ENCODE measurements around the gene BCL7B. TPM values are rescaled to one million over a fixed set of nuclear protein-coding genes. Genes with fewer than 3 reads are reported as not detected.

The BCL7B gene
- total and polyA plus RNA-seq, 2 of the 13 experiments (the other 11 are each of a cell fraction or from before 2014, with no cell fraction given): 24.3 to 38.2 TPM

DNA sequence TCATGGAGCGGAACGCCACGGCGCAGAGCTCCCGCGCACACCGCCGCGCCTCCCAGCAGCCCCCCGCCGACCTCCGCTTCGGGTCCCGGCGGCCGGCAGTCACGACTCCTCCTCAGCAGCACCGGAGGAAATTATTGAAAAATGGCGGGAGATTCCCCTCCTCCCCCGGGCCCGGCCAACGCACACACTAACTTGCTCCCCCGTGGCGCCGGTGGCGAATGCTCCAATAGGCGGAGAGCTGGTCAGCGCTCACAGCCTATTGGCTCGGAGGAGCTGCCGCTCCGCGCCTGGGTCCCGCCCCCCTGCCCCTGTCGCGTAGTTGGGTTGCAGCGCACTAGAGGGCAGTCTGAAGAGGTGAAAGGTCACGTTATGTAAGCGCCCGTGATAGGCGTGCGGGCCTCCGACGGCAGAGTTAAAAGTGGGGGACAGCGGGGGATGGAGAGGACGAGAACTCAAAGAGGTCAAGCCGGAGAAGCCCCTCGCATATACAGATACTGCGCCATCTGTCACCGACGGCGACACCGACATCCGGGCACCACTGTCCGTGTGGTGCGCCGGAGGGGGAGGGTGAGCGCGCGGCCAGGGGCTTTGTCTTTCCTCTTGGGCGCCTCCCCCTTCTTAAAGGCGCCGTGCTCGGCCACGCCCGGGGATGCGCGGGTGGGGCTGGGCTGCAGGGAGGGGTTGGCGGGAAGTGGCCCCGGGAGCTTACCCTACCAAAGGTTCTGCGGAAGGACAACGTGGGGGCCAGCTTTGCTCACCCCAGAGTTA lies 35.2 kb downstream of the BCL7B start, which contains the start of gene BAZ1B (continued):
- 0 out of 2 replicates have a peak, but pooled peaks have one; percentile 36 for TF ChIP-seq MLXIP (CRISPR knock-in tag; IDR thresholded peaks at IDR 0.05; ENCODE audit: borderline replicate concordance)
- peak; percentile 21 for TF ChIP-seq TGIF2 (CRISPR knock-in tag; IDR thresholded peaks at IDR 0.05)
- TF ChIP-seq ZBED4 (CRISPR knock-in tag; IDR thresholded peaks at IDR 0.05; ENCODE audit: borderline replicate concordance): peak; percentile 15; the same call in 1 of the 2 replicates
- no peak for TF ChIP-seq ZNF264 (CRISPR knock-in tag; IDR thresholded peaks at IDR 0.05)
- peak; percentile 75; the same call in 1 of the 2 replicates for TF ChIP-seq ZNF547 (CRISPR knock-in tag; IDR thresholded peaks at IDR 0.05)
- TF ChIP-seq NFE2L2 (IDR thresholded peaks at IDR 0.05; ENCODE audit: low read length): no peak
- no peak for TF ChIP-seq CBX1 (IDR thresholded peaks at IDR 0.05; ENCODE audit: low read depth)
- TF ChIP-seq GLI4 (CRISPR knock-in tag; IDR thresholded peaks at IDR 0.05; ENCODE audit: borderline replicate concordance): peak; percentile 83; the same call in 1 of the 2 replicates
- TF ChIP-seq, protein P1, sequence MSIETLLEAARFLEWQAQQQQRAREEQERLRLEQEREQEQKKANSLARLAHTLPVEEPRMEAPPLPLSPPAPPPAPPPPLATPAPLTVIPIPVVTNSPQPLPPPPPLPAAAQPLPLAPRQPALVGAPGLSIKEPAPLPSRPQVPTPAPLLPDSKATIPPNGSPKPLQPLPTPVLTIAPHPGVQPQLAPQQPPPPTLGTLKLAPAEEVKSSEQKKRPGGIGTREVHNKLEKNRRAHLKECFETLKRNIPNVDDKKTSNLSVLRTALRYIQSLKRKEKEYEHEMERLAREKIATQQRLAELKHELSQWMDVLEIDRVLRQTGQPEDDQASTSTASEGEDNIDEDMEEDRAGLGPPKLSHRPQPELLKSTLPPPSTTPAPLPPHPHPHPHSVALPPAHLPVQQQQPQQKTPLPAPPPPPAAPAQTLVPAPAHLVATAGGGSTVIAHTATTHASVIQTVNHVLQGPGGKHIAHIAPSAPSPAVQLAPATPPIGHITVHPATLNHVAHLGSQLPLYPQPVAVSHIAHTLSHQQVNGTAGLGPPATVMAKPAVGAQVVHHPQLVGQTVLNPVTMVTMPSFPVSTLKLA (IDR thresholded peaks at IDR 0.05): 0 out of 2 replicates have a peak, but pooled peaks have one; percentile 11
- TF ChIP-seq ZNF20 (CRISPR knock-in tag; IDR thresholded peaks at IDR 0.05): no peak
- TF ChIP-seq ZNF589 (CRISPR knock-in tag; conservative IDR thresholded peaks at IDR 0.05): peak; percentile 57; the same call in 1 of the 2 replicates
- no peak for TF ChIP-seq ZNF326 (CRISPR knock-in tag; IDR thresholded peaks at IDR 0.05; ENCODE audit: borderline replicate concordance)
- TF ChIP-seq ZNF281 (CRISPR knock-in tag; IDR thresholded peaks at IDR 0.05; ENCODE audit: borderline replicate concordance): peak; percentile 92
- TF ChIP-seq PTBP1 (IDR thresholded peaks at IDR 0.05; ENCODE audit: low read depth, low read length, poor library complexity, severe bottlenecking): no peak
- peak; percentile 93 for TF ChIP-seq PPARG (CRISPR knock-in tag; conservative IDR thresholded peaks at IDR 0.05)
- peak; percentile 88 for TF ChIP-seq PHF21A (CRISPR knock-in tag; IDR thresholded peaks at IDR 0.05)
